ENCODE measurements around the gene HAND1.

HAND1 gene

DNA sequence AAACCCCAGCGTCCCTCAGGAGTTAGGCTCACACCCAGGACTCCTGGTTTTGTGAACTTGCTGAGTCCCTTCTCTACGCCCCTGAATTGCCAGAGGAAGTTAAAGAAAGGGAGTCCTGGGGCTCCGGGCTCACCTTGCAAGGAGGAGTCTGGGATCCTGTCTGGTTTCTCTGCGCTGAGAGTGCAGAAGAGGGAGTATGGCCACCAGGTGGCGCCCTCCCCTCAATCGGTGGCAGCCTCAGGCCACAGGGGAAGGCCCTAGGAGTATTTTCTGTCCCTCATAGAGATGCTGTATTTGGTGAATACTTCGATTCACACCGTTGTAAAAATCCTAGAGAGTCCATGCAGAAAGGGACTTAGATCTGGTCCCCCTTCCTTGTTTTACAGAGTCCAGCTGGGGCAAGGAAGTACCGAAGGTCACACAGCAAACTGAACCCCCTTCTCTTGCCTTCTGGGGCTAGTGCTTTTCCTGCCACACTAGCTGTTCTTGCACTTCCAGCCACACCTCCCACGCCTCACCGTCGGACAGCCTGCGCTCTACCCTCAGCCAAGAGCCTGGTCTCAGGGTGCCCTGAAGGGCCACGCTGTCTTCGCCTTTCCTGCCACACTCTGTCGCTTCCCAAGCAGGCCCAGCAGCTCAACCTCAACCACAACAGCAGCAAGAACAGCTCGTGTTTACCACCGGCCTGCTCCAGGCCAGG lies 10.2 kb downstream of the HAND1 start:
- DNase-seq (ENCODE audit: low spot score in 2 of 2) (peak; percentile 71 to 79), ATAC-seq (ENCODE audit: low read depth) (peak; percentile 97)
- Mint-ChIP-seq H3K4me3 (no peak overlapping the region), H3K27me3 (peaks cover 9% of the 10 kb centered on the region), H3K4me1 (peaks cover 2% of the 10 kb centered on the region), H3K36me3 (peaks cover 2% of the 10 kb centered on the region), H3K27ac (no peak overlapping the region), H3K9me3 (no peaks in the 10 kb centered on the region)

DNA sequence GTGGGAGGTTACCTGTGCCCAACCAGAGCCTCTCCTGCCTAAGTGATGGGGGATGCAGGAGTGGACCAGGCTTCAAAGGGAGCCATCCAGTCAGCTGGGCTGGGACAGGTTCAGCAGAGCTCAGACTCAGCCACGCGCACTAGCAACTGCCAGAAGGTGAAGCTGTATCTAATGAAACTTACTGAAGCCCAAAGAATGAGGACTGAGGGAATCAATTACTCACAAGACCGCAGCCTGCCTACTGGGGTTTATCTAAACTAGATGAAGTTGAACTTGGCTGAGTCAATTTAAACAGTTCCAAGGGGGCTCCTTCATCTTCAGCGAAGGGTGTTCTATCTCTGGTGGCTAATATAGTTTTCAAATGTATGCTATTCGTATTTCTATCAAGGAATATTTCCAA lies 11.4 kb downstream of the HAND1 start:
- Mint-ChIP-seq H3K27me3 (peaks cover 9% of the 10 kb centered on the region), H3K4me1 (peaks cover 2% of the 10 kb centered on the region), H3K9me3 (no peaks in the 10 kb centered on the region), H3K36me3 (peaks cover 2% of the 10 kb centered on the region), H3K4me3 (no peak overlapping the region), H3K27ac (no peak overlapping the region)
- no peak for ATAC-seq (ENCODE audit: low read depth)
- DNase-seq (ENCODE audit: low spot score in 2 of 2) = no peak

DNA sequence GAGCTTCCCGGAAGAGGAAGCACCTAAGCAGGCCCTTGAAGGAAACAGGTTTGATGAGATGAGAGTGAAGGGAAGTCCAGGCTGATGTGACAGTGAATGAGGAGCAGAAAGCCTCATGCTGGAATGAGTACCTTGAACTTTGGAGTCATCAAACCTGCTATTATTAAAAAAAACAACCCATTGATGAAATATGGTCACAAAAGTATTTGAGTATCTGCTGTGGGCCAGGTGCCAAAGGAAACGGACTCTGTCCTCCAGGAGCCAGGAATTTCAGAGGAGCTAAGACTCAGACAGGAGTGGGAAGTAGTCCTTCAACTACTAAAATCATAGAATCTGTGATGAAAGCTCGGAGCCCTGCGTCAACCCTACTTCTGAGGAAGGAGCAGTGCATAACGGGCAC lies 11.9 kb downstream of the HAND1 start:
- no peak overlapping the region for H3K4me3 Mint-ChIP-seq
- DNase-seq (ENCODE audit: low spot score in 2 of 2) = no peak
- ATAC-seq (ENCODE audit: low read depth) = no peak
- peaks cover 2% of the 10 kb centered on the region for H3K36me3 Mint-ChIP-seq
- H3K27ac Mint-ChIP-seq = no peak overlapping the region
- H3K9me3 Mint-ChIP-seq = no peaks in the 10 kb centered on the region
- no peaks in the 10 kb centered on the region for H3K4me1 Mint-ChIP-seq
- peaks cover 6% of the 10 kb centered on the region for H3K27me3 Mint-ChIP-seq

DNA sequence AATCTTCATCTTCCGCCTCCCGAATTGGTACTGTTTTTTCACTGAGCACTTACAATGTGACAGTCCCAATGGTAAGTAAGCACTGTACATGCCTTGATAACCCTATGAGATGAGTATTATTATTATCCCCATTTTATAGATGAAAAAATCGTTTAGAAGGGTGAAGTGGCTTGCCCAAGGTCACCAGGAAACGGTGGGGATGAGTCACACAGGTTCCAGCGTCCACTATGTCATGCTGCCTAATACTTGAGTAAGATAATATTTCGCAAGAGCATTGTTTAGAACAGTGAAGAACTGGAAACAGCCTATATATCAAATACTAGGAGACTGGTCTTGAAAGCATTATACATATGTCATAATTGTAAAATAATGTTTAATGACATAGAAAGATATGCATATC lies 12.9 kb downstream of the HAND1 start:
- DNase-seq (ENCODE audit: low spot score in 2 of 2) = no peak
- Mint-ChIP-seq H3K9me3 (no peaks in the 10 kb centered on the region), H3K36me3 (peaks cover 2% of the 10 kb centered on the region), H3K4me3 (no peak overlapping the region), H3K4me1 (peaks cover 5% of the 10 kb centered on the region), H3K27ac (no peak overlapping the region), H3K27me3 (peaks cover 4% of the 10 kb centered on the region)
- no peak for ATAC-seq (ENCODE audit: low read depth)

DNA sequence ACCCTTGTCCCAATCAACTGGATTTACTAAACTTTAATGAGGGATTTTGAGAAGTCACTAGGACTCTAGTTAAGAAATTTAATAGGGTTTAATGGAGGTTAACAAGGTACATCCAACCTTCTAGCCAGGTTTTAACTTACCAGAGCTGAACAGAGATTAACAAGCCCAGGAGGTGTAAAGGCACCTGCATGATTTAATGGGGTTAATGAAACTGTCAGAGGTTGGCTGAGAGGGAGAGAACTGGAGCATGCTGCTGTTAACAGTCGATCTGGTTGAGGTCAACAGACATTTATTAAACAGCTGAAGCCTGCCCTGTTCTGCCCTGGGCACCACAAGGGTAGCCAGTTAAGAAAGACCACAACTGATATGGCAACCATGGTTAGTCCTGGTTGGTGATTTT lies 13.6 kb downstream of the HAND1 start:
- H3K27ac Mint-ChIP-seq = no peak overlapping the region
- ATAC-seq (ENCODE audit: low read depth) (no peak), DNase-seq (ENCODE audit: low spot score in 2 of 2) (no peak)
- peaks cover 2% of the 10 kb centered on the region for H3K36me3 Mint-ChIP-seq
- no peak overlapping the region for H3K4me3 Mint-ChIP-seq
- peaks cover 4% of the 10 kb centered on the region for H3K27me3 Mint-ChIP-seq
- H3K4me1 Mint-ChIP-seq = peaks cover 5% of the 10 kb centered on the region
- H3K9me3 Mint-ChIP-seq = no peaks in the 10 kb centered on the region

DNA sequence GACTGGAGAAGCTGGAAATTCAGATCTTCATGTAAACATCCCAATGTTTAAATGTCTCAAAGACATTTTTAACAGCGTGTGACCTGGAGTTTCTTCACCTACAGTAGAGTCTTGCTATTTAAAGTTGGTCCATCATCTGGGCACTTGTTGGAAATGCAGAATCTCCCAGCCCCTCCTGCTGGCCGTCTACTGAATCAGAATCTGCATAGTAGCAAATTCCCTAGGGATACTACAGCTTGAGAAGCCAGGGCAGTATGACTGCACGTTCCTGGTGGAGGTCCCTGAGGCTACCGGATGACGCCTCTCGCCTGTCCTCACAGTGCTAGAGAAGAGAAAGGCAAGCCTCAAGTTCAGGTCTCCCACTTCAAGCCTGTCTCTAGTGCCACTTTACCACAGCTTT lies 16.5 kb downstream of the HAND1 start:
- H3K4me3 Mint-ChIP-seq = no peak overlapping the region
- peaks cover 11% of the 10 kb centered on the region for H3K36me3 Mint-ChIP-seq
- H3K9me3 Mint-ChIP-seq = no peaks in the 10 kb centered on the region

DNA sequence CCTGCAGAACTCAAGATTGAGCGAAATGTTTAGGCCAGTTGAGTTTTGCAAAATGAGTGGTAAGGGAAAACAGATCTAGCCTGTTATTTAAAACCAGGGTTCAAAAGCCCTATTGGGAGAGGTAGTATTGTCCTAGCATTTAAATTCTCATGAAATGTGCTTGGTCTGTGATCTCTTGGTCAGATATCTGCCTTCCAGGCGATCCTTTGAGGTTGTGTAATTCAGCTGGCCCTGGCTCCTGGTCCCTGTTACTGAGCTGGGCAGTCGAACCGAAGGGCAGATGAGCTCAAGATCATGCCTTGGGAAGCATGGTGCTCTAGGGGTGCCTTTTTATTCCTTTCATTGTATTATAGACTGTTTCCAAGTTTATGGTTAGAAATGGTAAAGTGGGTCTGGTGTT lies 17.9 kb downstream of the HAND1 start:
- DNase-seq (ENCODE audit: low spot score in 2 of 2) (no peak), ATAC-seq (ENCODE audit: low read depth) (no peak)
- no peak overlapping the region for H3K4me3 Mint-ChIP-seq
- no peak overlapping the region for H3K27ac Mint-ChIP-seq
- peaks cover 5% of the 10 kb centered on the region for H3K4me1 Mint-ChIP-seq
- H3K9me3 Mint-ChIP-seq = no peaks in the 10 kb centered on the region
- no peaks in the 10 kb centered on the region for H3K27me3 Mint-ChIP-seq
- peaks cover 19% of the 10 kb centered on the region for H3K36me3 Mint-ChIP-seq

More for the DNA sequence above, 16.5 kb downstream of the HAND1 start:
- Mint-ChIP-seq H3K27me3 (no peaks in the 10 kb centered on the region), H3K4me1 (peaks cover 5% of the 10 kb centered on the region), H3K27ac (no peak overlapping the region)
- DNase-seq (ENCODE audit: low spot score in 2 of 2) (no peak), ATAC-seq (ENCODE audit: low read depth) (no peak)

DNA sequence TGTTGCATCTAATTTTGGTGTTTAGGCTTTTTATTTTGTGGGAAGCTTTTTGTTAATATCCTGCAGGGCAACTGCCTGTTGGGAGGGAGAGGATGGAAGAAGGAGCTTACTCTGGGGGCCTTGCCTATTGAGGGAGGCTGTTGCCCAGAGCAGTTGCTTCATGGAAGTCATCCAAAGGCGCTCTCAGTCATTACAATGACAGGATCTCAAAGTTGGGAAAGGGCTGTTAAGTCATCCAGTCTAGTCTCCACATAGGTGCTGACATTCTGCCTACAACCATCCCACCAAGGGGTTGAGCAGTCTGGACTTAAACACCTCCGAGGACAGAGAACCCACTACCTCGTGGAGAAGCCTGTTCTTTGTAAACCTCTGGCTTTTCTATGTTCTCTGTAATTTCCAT lies 19.0 kb downstream of the HAND1 start:
- no peak overlapping the region for H3K27ac Mint-ChIP-seq
- H3K4me3 Mint-ChIP-seq = no peak overlapping the region
- peaks cover 22% of the 10 kb centered on the region for H3K36me3 Mint-ChIP-seq
- peaks cover 5% of the 10 kb centered on the region for H3K4me1 Mint-ChIP-seq
- H3K9me3 Mint-ChIP-seq = no peaks in the 10 kb centered on the region
- DNase-seq (ENCODE audit: low spot score in 2 of 2) (no peak), ATAC-seq (ENCODE audit: low read depth) (no peak)
- H3K27me3 Mint-ChIP-seq = no peaks in the 10 kb centered on the region

DNA sequence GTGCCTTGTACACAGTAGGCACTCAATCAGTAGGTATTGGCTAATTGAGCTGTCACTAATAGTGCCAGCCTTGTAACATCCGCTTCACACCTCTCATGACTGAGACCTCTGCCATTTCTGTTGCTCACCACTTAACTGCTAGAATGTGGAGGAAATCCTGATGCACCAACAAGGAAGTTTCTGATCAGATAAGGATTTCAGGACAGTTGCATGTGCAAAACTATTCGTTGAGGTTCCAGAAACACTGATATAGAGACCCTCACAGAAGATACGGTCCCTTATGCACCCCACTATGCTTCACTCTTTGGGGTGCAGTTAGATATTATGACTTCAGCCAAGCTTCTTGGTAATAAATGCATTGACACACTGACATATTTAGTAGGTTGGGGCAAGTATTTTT lies 21.5 kb downstream of the HAND1 start:
- DNase-seq (ENCODE audit: low spot score in 2 of 2) (no peak), ATAC-seq (ENCODE audit: low read depth) (no peak)
- Mint-ChIP-seq H3K9me3 (no peaks in the 10 kb centered on the region), H3K36me3 (peaks cover 29% of the 10 kb centered on the region), H3K4me3 (no peak overlapping the region), H3K27me3 (no peaks in the 10 kb centered on the region), H3K4me1 (peaks cover 5% of the 10 kb centered on the region), H3K27ac (no peak overlapping the region)

DNA sequence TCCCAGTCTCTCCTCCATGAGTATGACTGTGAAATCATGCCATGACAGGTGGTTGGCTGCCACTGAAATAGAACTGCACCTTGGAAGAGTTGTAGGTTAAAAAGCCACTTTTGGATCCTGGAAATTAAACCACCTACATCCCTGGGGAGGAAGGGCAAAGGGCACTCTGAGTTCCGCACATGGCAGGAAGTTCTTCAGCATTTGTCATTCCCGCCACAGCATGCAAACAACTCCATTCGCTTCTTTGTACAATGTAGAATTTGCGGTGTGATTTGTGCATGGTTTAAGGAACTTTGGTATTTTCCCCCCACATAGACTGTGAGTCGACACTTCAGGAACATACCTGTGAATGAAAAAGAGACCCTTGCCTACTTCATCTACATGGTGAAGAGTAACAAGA lies 22.4 kb downstream of the HAND1 start:
- ATAC-seq (ENCODE audit: low read depth) (no peak), DNase-seq (ENCODE audit: low spot score in 2 of 2) (no peak)
- Mint-ChIP-seq H3K36me3 (peaks cover 37% of the 10 kb centered on the region), H3K27me3 (no peaks in the 10 kb centered on the region), H3K4me1 (peaks cover 2% of the 10 kb centered on the region), H3K27ac (no peak overlapping the region), H3K4me3 (no peak overlapping the region), H3K9me3 (no peaks in the 10 kb centered on the region)

DNA sequence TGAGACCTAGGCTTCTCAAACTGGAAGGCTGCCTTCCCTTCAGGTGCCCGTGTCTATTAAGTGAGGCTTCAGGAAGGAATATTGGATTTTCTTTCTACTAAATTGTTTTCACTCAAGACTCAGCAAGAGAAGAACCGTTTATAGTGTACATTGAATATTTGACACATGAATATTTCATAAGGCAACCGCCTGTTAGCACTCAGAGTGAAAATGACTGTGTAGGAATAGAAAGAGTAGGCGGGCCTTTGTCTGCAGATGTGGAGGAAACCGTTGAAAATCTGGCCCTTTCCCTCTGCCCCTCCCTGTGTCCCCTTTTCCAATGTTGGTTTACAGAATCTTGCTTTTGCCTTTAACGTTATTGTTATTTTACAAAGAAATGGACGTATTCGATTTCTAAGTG lies 26.1 kb downstream of the HAND1 start:
- no peaks in the 10 kb centered on the region for H3K9me3 Mint-ChIP-seq
- H3K4me1 Mint-ChIP-seq = peaks cover 13% of the 10 kb centered on the region
- H3K4me3 Mint-ChIP-seq = no peak overlapping the region
- H3K27me3 Mint-ChIP-seq = no peaks in the 10 kb centered on the region
- DNase-seq (ENCODE audit: low spot score in 2 of 2) (no peak), ATAC-seq (ENCODE audit: low read depth) (no peak)
- no peak overlapping the region for H3K27ac Mint-ChIP-seq
- peaks cover 31% of the 10 kb centered on the region for H3K36me3 Mint-ChIP-seq

DNA sequence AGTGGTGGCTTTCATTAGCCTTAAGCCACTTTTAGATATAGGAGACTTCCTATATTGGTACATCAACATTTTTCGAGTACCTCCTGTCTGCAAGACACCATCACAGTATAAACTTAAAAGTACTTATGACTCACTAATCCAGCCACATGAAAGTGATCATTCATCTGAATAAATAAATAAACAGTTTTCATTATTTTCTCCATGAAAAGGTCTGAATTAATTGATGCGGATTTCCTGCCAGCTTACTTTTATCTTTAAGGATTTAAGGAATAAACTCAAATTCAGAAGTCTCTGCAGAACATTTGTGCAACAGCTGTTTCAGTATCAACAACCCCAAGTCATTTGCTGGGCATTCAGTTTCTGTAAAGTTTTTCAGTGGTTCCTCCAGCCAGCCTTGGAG lies 28.2 kb downstream of the HAND1 start:
- H3K36me3 Mint-ChIP-seq = peaks cover 24% of the 10 kb centered on the region

DNA sequence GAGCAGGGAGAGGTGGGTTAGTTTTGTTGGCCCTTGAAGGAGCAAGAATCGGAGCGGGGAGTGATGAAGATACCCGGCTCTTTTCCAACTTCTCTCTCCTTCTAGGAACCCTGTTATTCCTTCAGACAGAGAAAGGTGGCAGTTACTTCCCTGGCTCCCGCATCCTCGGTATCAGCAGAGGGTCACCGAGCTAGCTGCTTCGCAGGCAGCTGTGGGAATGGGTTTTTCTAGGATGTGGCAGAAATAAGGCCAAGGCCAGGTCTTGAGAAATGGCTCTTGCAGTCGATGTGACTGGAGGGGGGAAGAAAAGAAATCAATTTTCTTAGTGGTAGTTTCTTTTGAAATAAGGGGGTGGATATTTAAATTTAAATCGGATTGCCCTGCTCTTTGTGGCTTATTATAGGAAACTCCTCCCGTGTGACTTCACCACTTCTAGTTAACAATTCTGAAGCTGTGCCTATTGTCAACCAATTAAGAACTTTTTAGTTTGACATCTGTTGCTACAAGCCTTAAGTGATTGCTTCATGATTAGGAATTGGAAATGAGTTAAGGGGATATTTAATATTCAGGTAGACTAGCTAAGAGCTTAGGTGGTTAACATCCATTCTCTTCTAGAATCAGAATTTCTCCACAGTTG lies 30.8 kb downstream of the HAND1 start:
- Mint-ChIP-seq H3K36me3 (peaks cover 21% of the 10 kb centered on the region), H3K4me1 (peaks cover 28% of the 10 kb centered on the region)

More for the DNA sequence above, 28.2 kb downstream of the HAND1 start:
- Mint-ChIP-seq H3K9me3 (no peaks in the 10 kb centered on the region), H3K27me3 (no peaks in the 10 kb centered on the region), H3K27ac (no peak overlapping the region), H3K4me3 (no peak overlapping the region), H3K4me1 (peaks cover 24% of the 10 kb centered on the region)
- DNase-seq (ENCODE audit: low spot score in 2 of 2) (no peak), ATAC-seq (ENCODE audit: low read depth) (no peak)

DNA sequence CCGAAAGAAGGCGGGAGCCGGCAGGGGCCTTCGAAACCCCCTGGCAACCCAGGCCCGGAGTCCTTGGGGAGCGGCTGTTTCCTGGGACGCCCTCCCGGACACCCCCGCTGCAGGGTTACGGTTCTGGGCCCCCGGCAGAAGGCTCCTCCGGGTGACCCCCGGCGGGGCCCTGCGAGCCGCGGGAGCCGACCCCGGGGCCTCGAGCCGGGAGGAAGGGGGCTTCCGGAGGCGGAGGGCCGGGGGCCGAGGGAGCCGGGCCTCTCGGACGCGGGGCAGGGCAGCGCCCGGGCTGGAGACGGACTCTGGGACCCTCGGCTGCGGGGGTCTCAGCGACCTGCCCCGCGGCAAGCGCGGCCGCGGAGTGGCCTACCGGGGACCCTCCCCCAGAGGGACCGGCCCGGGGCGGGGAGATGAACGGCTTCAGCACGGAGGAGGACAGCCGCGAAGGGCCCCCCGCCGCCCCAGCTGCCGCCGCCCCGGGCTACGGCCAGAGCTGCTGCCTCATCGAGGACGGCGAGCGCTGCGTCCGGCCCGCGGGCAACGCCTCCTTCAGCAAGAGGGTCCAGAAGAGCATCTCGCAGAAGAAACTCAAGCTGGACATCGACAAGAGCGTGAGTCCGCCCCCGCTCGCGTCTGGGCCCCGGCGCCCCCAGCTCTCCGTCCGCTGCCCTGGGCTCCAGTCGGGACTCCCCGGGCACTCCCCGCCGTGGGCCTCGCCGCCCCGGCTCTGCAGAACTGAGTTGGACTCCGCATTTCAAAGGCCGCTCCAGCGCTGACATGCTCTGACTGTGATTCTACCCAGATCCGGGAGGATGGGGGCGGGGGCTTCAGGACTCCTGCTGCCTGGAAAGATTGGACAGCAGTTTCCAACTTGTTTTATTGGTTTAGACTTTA lies 31.6 kb downstream of the HAND1 start:
- peak overlapping the region; percentile 83 for H3K4me3 Mint-ChIP-seq
- DNase-seq (ENCODE audit: low spot score in 2 of 2) = peak; percentile 4 to 25
- peaks cover 24% of the 10 kb centered on the region for H3K36me3 Mint-ChIP-seq
- no peaks in the 10 kb centered on the region for H3K9me3 Mint-ChIP-seq
- ATAC-seq (ENCODE audit: low read depth) = no peak
- H3K4me1 Mint-ChIP-seq = peaks cover 33% of the 10 kb centered on the region
- H3K27me3 Mint-ChIP-seq = no peaks in the 10 kb centered on the region
- peak overlapping the region; percentile 90 for H3K27ac Mint-ChIP-seq

More for the DNA sequence above, 30.8 kb downstream of the HAND1 start:
- ATAC-seq (ENCODE audit: low read depth) (no peak), DNase-seq (ENCODE audit: low spot score in 2 of 2) (no peak)
- Mint-ChIP-seq H3K27ac (peak overlapping the region; percentile 31), H3K4me3 (peak overlapping the region; percentile 83), H3K9me3 (no peaks in the 10 kb centered on the region), H3K27me3 (no peaks in the 10 kb centered on the region)
